Ramos (cell line): Measurements from ENCODE around the gene COX4I2.

Experiments used
- in situ Hi-C: fragments of 300-500 bp; cut with MboI; formaldehyde crosslinking; loops from one replicate; pipeline ENCODE4 v1.14.3; 2022; ENCODE audit warnings: low sequenced_read_pairs; ENCODE audit not compliant: unreplicated experiment

Gene COX4I2

GRCh38 chr20:31687777-31688176, 50.1 kb downstream of the COX4I2 start:
- in situ Hi-C loops = no loop called here

GRCh38 chr20:31689141-31689540, 51.4 kb downstream of the COX4I2 start:
- in situ Hi-C loops = no loop called here

- in situ Hi-C loops = no loop called here
Measured at GRCh38 chr20:31690124-31690666, 52.5 kb downstream of the COX4I2 start.

- in situ Hi-C loops = no loop called here
Measured at GRCh38 chr20:31691646-31692275, 54.0 kb downstream of the COX4I2 start.

DNA sequence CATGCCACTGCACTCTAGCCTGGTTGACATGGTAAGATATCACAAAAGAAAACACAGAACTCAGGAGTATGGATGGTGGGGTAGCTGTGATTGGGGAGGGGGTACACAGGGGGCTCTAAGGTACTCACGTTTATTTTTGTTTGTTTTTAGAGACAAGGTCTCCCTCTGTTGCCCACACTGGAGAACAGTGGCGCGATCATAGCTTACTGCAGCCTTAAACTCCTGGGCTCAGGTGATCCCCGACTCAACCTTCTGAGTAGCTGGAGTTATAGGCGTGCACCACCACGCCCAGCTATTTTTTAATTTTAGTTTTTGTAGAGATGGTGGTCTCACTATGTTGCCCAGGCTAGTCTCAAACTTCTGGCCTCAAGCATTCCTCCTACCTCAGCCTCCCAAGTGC, 55.7 kb downstream of the COX4I2 start:
- in situ Hi-C loops = no loop called here

DNA sequence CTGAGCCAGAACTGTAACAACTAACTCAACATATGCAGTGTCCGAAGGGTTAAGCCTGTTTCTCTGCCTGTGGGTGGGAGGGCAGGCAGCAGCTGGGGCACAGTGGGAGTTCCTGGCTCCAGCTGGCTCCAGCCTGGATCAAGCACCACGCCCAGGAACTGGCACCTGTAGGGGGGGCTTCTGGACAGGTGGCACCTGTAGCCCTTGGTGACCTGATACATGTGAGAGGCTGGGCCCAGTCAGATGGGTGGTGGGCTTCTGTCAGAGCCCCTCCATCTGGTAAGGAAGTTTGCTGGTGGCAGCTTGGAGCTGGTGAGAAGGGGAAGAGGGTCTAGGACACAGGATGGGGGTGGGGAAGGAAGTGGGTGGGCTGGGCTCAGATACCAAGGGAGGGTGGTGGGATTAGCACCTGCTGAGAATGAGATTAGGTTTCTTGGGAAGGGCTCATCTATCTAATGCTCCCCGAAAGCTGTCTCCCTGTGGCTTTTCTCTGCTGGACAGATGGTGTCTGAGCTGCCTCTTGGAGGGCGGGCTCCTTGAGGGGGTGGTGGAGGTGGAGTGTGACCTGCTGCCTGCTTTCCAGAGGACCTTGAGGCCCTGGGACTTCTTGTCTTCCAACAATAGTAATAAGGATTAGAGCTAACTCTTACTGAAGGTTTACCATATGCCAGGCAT, 56.4 kb downstream of the COX4I2 start:
- in situ Hi-C loops = no loop called here
